GM19035 (cell line): Measurements from ENCODE around the gene SLC35B2.
A peak's percentile ranks its signal among the peaks of the same experiment; 100 is the strongest.

Experiments
- ATAC-seq: cut with Tn5 transposase; IDR thresholded peaks from one replicate; pipeline ENCODE4 v1.9.1; 2021; ENCODE audit not compliant: unreplicated experiment

Gene SLC35B2

DNA sequence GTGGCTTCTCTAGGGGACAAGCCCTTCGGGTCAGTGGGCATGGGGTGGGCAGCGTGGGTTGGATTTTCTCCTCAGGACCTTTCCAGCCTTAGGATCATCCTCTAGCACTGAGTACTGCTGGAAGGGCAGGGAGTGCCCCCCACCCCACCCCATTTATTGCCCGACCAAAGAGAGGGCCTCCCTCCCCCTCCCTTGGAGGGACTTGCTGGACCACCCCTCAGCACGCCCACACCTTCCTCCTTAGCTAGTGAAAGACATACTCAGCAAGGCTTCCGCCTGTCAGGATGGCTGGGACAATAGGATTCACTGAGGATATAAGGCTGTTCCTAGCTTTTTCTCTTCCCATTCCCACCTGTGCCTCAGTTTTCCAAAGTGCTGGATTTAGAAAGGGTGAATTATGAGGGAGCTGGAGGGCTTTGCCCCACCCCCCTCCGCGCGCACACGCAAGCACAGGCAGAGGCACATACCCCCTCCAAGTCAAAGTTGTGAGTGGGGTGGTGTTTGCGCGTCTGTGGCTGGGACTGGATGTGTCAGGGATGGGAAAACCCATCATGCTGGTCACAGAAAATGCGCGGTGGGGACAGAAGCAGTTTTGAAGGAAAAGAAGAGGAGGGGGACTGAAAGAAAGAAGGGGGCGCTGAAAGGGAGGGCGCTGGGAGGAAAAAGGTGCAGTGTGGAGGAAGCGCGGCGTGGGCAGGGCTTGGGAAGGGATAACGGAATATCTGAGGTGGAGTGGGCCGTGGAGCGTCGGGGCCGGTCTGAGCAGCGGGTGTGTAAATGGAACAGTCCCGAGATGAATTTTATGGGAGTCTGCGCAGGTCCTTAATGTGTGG lies 34.6 kb downstream of the SLC35B2 start:
- no peak for ATAC-seq

- ATAC-seq, result no peak
Measured at GRCh38 chr6:44221961-44222335, 35.4 kb downstream of the SLC35B2 start.

GRCh38 chr6:44221291-44221960 lies 35.9 kb downstream of the SLC35B2 start:
- peak; percentile 43 for ATAC-seq

- no peak for ATAC-seq
Measured at GRCh38 chr6:44220913-44221290, 36.4 kb downstream of the SLC35B2 start.

- ATAC-seq, result no peak
Measured at GRCh38 chr6:44219815-44220784, 37.2 kb downstream of the SLC35B2 start.

- peak; percentile 57 for ATAC-seq
Measured at GRCh38 chr6:44219053-44219814, 38.1 kb downstream of the SLC35B2 start.

DNA sequence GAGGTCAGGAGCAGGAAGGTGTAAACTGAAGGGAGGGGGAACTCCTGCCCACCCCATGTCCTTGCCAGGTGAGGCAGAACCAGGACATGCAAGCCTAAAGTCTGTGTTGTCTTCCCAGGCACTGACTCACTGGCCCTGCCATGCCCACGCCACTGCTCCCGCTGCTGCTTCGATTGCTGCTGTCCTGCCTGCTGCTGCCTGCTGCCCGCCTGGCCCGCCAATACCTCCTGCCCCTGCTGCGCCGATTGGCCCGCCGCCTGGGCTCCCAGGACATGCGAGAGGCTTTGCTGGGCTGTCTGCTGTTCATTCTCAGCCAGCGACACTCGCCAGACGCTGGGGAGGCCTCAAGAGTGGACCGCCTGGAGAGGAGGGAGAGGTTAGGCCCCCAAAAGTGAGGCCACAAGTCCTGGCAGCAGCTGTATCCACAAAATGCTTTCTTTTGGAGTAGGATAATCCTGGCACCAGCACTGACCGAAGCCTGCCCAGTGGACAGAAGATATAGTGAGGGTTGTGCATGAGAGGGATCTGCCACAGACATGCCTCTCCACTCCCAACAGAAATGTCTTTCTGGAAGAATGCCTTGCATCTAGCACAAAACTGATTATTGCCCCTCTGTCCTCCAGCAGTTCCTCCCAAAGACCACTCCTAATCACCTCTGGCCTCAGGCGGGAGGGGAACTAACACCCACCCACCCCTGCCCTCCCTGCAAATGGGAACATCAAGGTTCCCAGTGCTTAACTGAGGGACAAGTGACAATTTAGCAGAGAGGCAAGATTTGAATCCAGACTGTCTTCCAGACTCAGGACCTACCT lies 39.8 kb downstream of the SLC35B2 start:
- ATAC-seq, result no peak

GRCh38 chr6:44216677-44217331 lies 40.5 kb downstream of the SLC35B2 start, which contains the start of gene MYMX:
Gene MYMX (plus strand): TSS chr6:44216926. CDS start chr6:44217472, 546 bp downstream.
- ATAC-seq, result no peak

DNA sequence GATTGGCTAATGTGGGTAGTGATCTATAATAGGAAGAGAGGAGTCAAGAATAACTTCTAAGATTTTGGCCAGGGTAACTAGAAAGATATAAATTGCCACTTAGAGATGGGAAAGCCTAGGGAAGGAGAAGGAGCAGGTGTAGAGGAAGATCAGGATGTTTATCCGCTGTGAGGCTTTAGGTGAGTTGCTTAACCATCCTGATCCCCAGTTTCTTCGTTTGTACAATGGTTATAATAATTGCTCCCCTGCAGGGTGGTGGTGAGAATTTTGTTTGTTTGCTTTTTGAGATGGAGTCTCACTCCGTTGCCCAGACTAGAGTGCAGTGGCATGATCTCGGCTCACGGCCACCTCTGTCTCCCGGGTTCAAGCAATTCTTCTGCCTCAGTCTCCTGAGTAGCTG lies 43.0 kb downstream of the SLC35B2 start:
- no peak for ATAC-seq

GRCh38 chr6:44211284-44211683 lies 46.0 kb downstream of the SLC35B2 start:
- no peak for ATAC-seq

DNA sequence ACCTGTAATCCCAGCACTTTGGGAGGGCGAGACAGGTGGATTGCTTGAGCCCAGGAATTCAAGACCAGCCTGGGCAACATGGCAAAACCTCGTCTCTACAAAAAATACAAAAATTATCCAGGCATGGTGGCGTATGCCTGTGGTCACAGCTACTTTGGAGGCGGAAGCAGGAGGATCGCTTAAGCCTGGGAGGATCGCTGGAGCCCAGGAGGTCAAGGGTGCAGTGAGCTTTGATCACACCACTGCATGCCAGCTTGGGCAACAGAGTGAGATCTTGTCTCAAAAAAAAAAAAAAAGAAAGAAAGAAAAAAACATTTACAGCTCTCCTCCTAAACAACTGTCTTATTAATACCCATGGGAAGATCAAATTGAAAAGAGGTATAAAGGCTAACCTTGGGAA lies 49.4 kb downstream of the SLC35B2 start:
- no peak for ATAC-seq
